ENCODE results near the gene MORN4. TPM values are rescaled to one million over a fixed set of nuclear protein-coding genes. Genes with fewer than 3 reads are reported as not detected.
A peak's percentile ranks its signal among the peaks of the same experiment; 100 is the strongest.

Gene MORN4
- total and polyA plus RNA-seq, 2 donors: 2.0 to 4.7 TPM

DNA sequence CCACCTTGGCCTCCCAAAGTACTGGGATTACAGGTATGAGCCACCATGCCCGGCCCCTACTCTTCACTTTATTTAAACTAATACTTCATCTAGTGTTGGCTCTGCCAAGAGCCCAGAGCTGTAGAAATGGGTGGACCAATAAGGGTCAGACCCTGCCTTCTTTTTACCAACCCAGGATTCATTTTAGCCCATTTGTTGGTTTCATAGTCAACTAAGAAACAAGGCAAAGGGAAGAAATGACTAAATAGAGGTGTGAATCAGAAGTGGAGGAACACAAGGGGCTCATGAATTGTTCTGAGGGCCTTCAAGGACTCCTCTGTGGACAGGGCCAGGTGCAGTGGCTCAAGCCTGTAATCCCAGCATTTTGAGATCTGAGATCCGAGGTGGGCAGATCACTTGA lies 59.6 kb downstream of the MORN4 start:
- Histone ChIP-seq H3K4me3 (ENCODE audit: low read length in 2 of 2) (no peak overlapping the region), H3K27ac (ENCODE audit: low read depth in 1 of 2, low read length in 1 of 2) (no peak overlapping the region), H3K9me3 (ENCODE audit: control insufficient read depth in 2 of 2, insufficient read depth in 1 of 2, low read length in 1 of 2) (no peaks in the 10 kb centered on the region), H3K4me1 (ENCODE audit: control insufficient read depth in 2 of 2, insufficient read depth in 2 of 2, low read length in 2 of 2) (no peaks in the 10 kb centered on the region), H3K36me3 (ENCODE audit: control insufficient read depth in 2 of 2, insufficient read depth in 2 of 2, low read length in 1 of 2) (no peaks in the 10 kb centered on the region), H3K27me3 (ENCODE audit: control insufficient read depth in 2 of 2, insufficient read depth in 1 of 2, low read length in 1 of 2) (peaks cover 0 to 12% of the 10 kb centered on the region in 2 donors)
- 75% methylated on average over 2 of the region's 2 CpGs for WGBS
- no peak for DNase-seq (ENCODE audit: low read depth in 6 of 9, low spot score in 9 of 9)

DNA sequence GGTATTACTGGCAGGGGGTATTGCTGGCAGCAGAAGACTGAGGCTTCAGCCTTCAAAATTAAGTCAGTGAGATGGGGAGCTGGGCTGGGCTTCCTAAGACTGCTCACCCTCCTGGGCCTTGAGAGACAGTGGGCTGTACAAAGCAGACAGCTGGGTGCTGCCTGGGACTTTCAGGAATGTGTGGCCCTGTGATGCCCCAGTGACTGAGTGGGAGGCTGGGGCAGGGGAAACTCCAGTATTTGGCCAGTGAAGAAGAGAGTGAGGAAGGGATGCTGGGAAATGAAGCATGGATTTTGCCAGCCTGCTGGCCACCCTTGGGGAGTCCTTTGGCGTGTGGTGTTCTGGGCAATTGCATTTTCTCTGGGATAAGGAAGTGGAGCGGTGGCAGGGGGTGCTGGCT lies 60.3 kb downstream of the MORN4 start:
- Histone ChIP-seq H3K27me3 (ENCODE audit: control insufficient read depth in 2 of 2, insufficient read depth in 1 of 2, low read length in 1 of 2) (peaks cover 0 to 6% of the 10 kb centered on the region in 2 donors), H3K36me3 (ENCODE audit: control insufficient read depth in 2 of 2, insufficient read depth in 2 of 2, low read length in 1 of 2) (no peaks in the 10 kb centered on the region), H3K4me1 (ENCODE audit: control insufficient read depth in 2 of 2, insufficient read depth in 2 of 2, low read length in 2 of 2) (no peaks in the 10 kb centered on the region), H3K4me3 (ENCODE audit: low read length in 2 of 2) (no peak overlapping the region), H3K27ac (ENCODE audit: low read depth in 1 of 2, low read length in 1 of 2) (no peak overlapping the region), H3K9me3 (ENCODE audit: control insufficient read depth in 2 of 2, insufficient read depth in 1 of 2, low read length in 1 of 2) (no peaks in the 10 kb centered on the region)
- 97% methylated on average over 2 of the region's 2 CpGs for WGBS
- DNase-seq (ENCODE audit: low read depth in 6 of 9, low spot score in 9 of 9): no peak

DNA sequence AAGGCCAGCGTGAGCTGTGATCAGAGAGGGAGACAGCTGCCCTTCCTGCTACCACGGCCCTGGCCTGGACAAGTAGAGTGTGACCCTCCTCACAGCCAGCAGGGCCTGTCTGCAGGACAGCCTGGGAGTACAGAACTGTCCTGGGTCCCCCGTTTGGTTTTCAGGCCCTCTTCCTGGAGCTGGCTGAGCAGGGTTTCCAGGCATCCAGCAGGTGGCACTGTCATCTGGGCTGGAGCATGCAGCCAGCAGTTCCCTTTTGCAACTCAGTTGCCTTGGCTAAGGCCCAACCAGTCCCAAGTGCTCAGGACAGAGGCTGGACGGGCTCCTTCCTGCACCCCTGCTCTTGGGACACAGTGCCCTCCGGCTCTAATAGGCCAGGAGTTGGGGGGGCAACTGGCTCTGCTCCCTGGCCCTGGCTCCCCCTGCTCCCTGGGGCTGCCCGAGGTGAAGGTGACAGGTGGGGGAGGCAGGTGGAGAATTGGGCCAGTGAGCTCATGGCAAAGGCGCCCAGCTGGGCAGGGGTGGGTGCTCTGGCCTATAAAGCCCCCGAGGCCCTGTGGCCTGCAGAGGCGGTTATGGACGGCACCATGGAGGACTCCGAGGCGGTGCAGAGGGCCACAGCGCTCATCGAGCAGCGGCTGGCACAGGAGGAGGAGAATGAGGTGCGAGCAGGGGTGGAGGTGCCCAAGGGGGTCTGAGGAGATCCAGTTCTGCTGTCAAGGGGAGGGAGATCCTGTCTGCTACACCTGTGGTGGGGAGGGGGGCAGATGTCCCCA lies 60.9 kb downstream of the MORN4 start, which contains the start of gene ANKRD2:
ANKRD2 (plus strand) TSS at position 566 of the 776 bp plus-strand sequence; CDS start at position 576, 10 bp downstream.
- no peak within 1 kb of the TSS for H3K4me3 ChIP-seq (ENCODE audit: low read length in 2 of 2)
- WGBS: 77% methylated on average over 16 of the region's 16 CpGs
- peaks cover 0 to 1% of the 10 kb centered on the region in 2 donors for H3K27me3 ChIP-seq (ENCODE audit: control insufficient read depth in 2 of 2, insufficient read depth in 1 of 2, low read length in 1 of 2)
- no peaks in the 10 kb centered on the region for H3K4me1 ChIP-seq (ENCODE audit: control insufficient read depth in 2 of 2, insufficient read depth in 2 of 2, low read length in 2 of 2)
- peak within 1 kb of the TSS in 1 of 2 donors; percentile 44 for H3K27ac ChIP-seq (ENCODE audit: low read depth in 1 of 2, low read length in 1 of 2)
- H3K9me3 ChIP-seq (ENCODE audit: control insufficient read depth in 2 of 2, insufficient read depth in 1 of 2, low read length in 1 of 2): no peaks in the 10 kb centered on the region
- DNase-seq (ENCODE audit: low read depth in 6 of 9, low spot score in 9 of 9): peak in 6 of 9 donors; percentile 22 to 61 (median 44)
- no peaks in the 10 kb centered on the region for H3K36me3 ChIP-seq (ENCODE audit: control insufficient read depth in 2 of 2, insufficient read depth in 2 of 2, low read length in 1 of 2)

DNA sequence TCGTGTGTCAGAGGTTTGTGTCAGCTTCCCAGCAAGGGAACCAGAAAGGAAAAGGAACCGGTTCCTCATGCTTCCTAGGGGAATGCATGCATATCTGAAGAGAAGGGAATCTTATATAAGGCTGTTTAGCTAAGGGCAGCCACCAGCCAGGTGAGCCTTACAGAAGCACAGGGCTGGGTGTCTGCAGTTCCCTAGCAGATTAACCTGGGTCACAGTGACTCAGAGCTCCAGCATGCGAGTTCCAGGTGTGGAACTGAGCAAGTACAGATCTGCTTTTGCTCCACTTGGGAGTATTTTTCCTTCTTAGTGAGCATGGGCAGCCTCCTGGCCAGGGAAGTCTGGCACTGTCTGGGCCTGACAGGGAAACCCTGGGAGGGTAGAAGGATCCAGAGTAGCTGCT lies 61.7 kb downstream of the MORN4 start:
- no peaks in the 10 kb centered on the region for H3K27me3 ChIP-seq (ENCODE audit: control insufficient read depth in 2 of 2, insufficient read depth in 1 of 2, low read length in 1 of 2)
- H3K4me3 ChIP-seq (ENCODE audit: low read length in 2 of 2): no peak overlapping the region
- H3K27ac ChIP-seq (ENCODE audit: low read depth in 1 of 2, low read length in 1 of 2): peak overlapping the region in 1 of 2 donors; percentile 56
- H3K9me3 ChIP-seq (ENCODE audit: control insufficient read depth in 2 of 2, insufficient read depth in 1 of 2, low read length in 1 of 2): no peaks in the 10 kb centered on the region
- WGBS: 96% methylated on average over 3 of the region's 3 CpGs
- H3K36me3 ChIP-seq (ENCODE audit: control insufficient read depth in 2 of 2, insufficient read depth in 2 of 2, low read length in 1 of 2): no peaks in the 10 kb centered on the region
- H3K4me1 ChIP-seq (ENCODE audit: control insufficient read depth in 2 of 2, insufficient read depth in 2 of 2, low read length in 2 of 2): no peaks in the 10 kb centered on the region
- DNase-seq (ENCODE audit: low read depth in 6 of 9, low spot score in 9 of 9): no peak

DNA sequence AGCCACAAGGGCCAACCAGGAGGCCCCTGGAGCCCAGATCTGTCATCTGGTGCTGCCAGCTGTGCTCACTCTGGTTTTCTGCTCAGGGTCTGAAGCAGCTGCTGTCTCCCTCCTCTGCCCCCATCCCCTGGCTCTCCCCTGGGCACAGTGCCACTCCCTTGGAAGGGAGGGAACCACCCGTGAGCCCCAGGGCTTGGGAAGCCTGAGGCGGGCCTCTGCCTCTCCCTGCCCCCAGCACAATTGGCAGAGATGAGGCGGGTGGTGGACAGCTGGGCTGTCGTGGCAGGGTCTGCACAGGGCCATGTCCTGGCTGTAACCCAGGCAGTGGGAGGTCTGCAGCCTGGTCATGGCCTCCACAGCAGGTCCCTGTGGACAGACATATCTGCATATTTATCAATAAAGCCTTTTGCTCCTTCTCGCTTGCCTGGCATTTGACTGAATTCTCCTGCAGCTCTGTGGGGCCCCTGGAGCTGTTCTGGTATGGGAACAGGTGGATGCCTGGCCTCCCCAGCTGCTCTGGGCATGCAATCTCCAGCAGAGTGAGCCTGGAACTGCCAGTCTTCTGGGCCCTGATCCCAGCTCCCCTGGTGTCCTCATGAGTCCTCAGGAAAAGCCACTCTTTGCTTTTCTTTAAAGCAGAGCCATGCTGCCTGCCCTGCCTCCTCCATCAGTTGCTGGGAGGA lies 62.4 kb downstream of the MORN4 start:
- Histone ChIP-seq H3K27ac (ENCODE audit: low read depth in 1 of 2, low read length in 1 of 2) (peak overlapping the region in 1 of 2 donors; percentile 56), H3K9me3 (ENCODE audit: control insufficient read depth in 2 of 2, insufficient read depth in 1 of 2, low read length in 1 of 2) (no peaks in the 10 kb centered on the region), H3K36me3 (ENCODE audit: control insufficient read depth in 2 of 2, insufficient read depth in 2 of 2, low read length in 1 of 2) (no peaks in the 10 kb centered on the region), H3K4me1 (ENCODE audit: control insufficient read depth in 2 of 2, insufficient read depth in 2 of 2, low read length in 2 of 2) (no peaks in the 10 kb centered on the region), H3K27me3 (ENCODE audit: control insufficient read depth in 2 of 2, insufficient read depth in 1 of 2, low read length in 1 of 2) (no peaks in the 10 kb centered on the region), H3K4me3 (ENCODE audit: low read length in 2 of 2) (no peak overlapping the region)
- 97% methylated on average over 5 of the region's 5 CpGs for WGBS
- no peak for DNase-seq (ENCODE audit: low read depth in 6 of 9, low spot score in 9 of 9)

DNA sequence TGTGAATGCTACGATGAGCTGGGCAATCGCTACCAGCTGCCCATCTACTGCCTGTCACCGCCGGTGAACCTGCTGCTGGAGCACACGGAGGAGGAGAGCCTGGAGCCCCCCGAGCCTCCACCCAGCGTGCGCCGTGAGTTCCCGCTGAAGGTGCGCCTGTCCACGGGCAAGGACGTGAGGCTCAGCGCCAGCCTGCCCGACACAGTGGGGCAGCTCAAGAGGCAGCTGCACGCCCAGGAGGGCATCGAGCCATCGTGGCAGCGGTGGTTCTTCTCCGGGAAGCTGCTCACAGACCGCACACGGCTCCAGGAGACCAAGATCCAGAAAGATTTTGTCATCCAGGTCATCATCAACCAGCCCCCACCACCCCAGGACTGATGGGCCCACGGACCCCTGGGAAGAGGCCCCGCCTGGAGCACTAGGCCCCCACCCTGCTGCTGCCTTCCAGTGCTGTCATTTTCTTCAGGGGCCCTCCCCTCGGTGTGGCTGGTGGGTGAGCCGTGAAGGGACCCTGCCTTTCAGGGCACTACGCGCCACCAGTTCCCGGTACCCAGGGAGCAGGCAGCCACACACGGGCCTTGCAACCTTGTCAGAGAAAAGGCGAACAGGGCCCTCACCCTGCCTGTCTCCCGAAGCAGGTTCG lies 63.0 kb downstream of the MORN4 start:
- H3K36me3 ChIP-seq (ENCODE audit: control insufficient read depth in 2 of 2, insufficient read depth in 2 of 2, low read length in 1 of 2): no peaks in the 10 kb centered on the region
- H3K4me3 ChIP-seq (ENCODE audit: low read length in 2 of 2): no peak overlapping the region
- no peak for DNase-seq (ENCODE audit: low read depth in 6 of 9, low spot score in 9 of 9)
- H3K27me3 ChIP-seq (ENCODE audit: control insufficient read depth in 2 of 2, insufficient read depth in 1 of 2, low read length in 1 of 2): no peaks in the 10 kb centered on the region
- H3K4me1 ChIP-seq (ENCODE audit: control insufficient read depth in 2 of 2, insufficient read depth in 2 of 2, low read length in 2 of 2): no peaks in the 10 kb centered on the region
- WGBS: 96% methylated on average over 33 of the region's 33 CpGs
- no peak overlapping the region for H3K27ac ChIP-seq (ENCODE audit: low read depth in 1 of 2, low read length in 1 of 2)
- no peaks in the 10 kb centered on the region for H3K9me3 ChIP-seq (ENCODE audit: control insufficient read depth in 2 of 2, insufficient read depth in 1 of 2, low read length in 1 of 2)

DNA sequence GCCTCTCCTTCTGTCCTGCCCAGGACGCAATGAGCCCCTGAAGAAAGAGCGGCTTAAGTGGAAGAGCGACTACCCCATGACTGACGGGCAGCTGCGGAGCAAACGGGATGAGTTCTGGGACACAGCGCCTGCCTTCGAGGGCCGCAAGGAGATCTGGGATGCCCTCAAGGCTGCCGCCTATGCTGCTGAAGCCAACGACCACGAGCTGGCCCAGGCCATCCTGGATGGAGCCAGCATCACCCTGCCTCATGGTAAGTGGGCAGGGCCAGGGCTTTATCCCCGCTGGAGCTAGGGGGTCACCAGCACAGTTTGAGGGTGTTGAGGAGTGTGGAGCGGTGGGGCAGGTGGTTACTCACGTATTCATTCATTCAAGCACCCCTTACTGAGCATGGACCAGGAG lies 65.4 kb downstream of the MORN4 start:
- Histone ChIP-seq H3K36me3 (ENCODE audit: control insufficient read depth in 2 of 2, insufficient read depth in 2 of 2, low read length in 1 of 2) (no peaks in the 10 kb centered on the region), H3K9me3 (ENCODE audit: control insufficient read depth in 2 of 2, insufficient read depth in 1 of 2, low read length in 1 of 2) (no peaks in the 10 kb centered on the region), H3K4me3 (ENCODE audit: low read length in 2 of 2) (no peak overlapping the region), H3K4me1 (ENCODE audit: control insufficient read depth in 2 of 2, insufficient read depth in 2 of 2, low read length in 2 of 2) (no peaks in the 10 kb centered on the region), H3K27me3 (ENCODE audit: control insufficient read depth in 2 of 2, insufficient read depth in 1 of 2, low read length in 1 of 2) (no peaks in the 10 kb centered on the region), H3K27ac (ENCODE audit: low read depth in 1 of 2, low read length in 1 of 2) (no peak overlapping the region)
- WGBS: 97% methylated on average over 15 of the region's 15 CpGs
- no peak for DNase-seq (ENCODE audit: low read depth in 6 of 9, low spot score in 9 of 9)

DNA sequence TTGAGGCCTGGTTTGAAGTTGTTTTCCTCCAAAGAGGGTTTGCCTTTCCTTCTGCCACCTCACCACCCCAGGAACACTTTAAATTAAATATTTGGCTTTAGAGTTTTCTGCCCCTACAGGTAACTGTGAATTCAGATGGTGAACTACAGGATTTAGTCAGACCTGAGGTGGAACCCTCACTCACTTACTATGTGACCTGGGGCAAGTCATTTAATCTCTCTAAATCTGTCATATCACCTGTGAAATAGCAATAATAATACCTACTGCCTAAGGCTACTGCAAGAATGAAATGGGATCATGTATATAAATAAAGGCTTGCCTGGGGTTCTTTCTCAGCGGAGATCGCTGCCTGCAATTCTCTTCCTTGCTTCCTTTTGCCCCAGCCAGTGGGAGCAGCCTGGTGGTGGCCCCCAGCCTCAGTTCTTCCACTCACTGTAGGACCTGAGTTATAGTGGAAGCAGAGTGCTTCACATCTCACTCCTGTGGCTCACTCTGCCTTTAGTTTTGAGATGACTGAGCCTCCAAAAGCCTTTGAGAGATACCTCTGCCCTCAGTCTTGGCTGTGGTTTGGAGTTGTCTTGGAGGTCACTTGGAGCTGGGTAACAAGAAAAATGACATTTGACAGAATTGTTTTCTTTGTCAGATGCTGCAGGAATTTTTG lies 66.8 kb downstream of the MORN4 start:
- Histone ChIP-seq H3K36me3 (ENCODE audit: control insufficient read depth in 2 of 2, insufficient read depth in 2 of 2, low read length in 1 of 2) (no peaks in the 10 kb centered on the region), H3K27ac (ENCODE audit: low read depth in 1 of 2, low read length in 1 of 2) (no peak overlapping the region), H3K4me1 (ENCODE audit: control insufficient read depth in 2 of 2, insufficient read depth in 2 of 2, low read length in 2 of 2) (no peaks in the 10 kb centered on the region), H3K9me3 (ENCODE audit: control insufficient read depth in 2 of 2, insufficient read depth in 1 of 2, low read length in 1 of 2) (no peaks in the 10 kb centered on the region), H3K4me3 (ENCODE audit: low read length in 2 of 2) (no peak overlapping the region), H3K27me3 (ENCODE audit: control insufficient read depth in 2 of 2, insufficient read depth in 1 of 2, low read length in 1 of 2) (no peaks in the 10 kb centered on the region)
- no peak for DNase-seq (ENCODE audit: low read depth in 6 of 9, low spot score in 9 of 9)
- 95% methylated on average over 2 of the region's 2 CpGs for WGBS

All from thymus (tissue), 11 donors.